NCI-H446 (cell line): Measurements from ENCODE around the gene BCL7C.
"Not testable (repeated sequence)": the region's sequence is repeated elsewhere in the genome, so short reads cannot be mapped to it uniquely, and the experiment has no call there.

Experiments
- DNase-seq, 2 experiments: peaks; one replicate each; lab custom pipeline; 2025; lab: John Stamatoyannopoulos, UW

The BCL7C gene

DNA sequence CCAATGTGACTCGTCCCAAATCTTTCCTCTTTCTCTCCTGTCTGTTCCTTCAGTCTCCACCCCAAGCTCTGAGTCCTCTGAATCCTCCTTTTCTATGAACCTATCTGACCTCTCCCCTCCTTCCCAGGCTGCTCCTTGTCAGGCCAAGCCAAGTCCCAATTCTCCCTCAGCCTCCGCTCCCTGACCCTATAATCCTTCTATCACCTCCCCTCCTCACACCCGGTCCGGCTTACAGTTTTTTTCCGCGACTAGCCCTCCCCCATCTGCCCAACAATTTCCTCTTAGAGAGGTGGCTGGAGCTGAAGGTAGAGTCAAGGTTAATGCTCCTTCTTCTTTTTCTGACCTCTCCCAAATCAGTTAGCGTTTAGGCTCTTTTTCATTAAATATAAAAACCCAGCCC is 33.1 kb downstream of the BCL7C start:
- not testable (repeated sequence) for DNase-seq

GRCh38 chr16:30858829-30859423 is 35.0 kb downstream of the BCL7C start:
- no peak for DNase-seq

GRCh38 chr16:30858111-30858495 is 35.8 kb downstream of the BCL7C start:
- DNase-seq, result no peak

GRCh38 chr16:30853758-30854157 is 40.1 kb downstream of the BCL7C start:
- no peak for DNase-seq

DNA sequence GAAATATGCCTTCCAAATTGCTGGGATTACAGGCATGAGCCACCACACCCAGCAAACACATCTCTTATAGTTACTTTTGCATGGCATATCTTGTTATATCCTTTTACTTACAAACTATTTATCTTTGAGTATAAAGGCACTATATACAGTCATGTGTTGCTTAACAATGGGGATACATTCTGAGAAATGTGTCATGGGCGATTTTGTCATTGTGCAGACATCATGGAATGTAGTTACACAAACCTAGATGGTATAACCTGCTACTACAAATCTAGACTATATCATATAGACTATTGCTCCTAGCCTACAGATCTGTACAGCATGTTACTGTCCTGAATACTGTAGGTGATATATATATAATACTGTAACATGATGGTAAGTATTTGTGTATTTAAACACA is 43.6 kb downstream of the BCL7C start:
- no peak for DNase-seq

GRCh38 chr16:30846649-30847402 is 47.1 kb downstream of the BCL7C start:
- DNase-seq, result no peak

DNA sequence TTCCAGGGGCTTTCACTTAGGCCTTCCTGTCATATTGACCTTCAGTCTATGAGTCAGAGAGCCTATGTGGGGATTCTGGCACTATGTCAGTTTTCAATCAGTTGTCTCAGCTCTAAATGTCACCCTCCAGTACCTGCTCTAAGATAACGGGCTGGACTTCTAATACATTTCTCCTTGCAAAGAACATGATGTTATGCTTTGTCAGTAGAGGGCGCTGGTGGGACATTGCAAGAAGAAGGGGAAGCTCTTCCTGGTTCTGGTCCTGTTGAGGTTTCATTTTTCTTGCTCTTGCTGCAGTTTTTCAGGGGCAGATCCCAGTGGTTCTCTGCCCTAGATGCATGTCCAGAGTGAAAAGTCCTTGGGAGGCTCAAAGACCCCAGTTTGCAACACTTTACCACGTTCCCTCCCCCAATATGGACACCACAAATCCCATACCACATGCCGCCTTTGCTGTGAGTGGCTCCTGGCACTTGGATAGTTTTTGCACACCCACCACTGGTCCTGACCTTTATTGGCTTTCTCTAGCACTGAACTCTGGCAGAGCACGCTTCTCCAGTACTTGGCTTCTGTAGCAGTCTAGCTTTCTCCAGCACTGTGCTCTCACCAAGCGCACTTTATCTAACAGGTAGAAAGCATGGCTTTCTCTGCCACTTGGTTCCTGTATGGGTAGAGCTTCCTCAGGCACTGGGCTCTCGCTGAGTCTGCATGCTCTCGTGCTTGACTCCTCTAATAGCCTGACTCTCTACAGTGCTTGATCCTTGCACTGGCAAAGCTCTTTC is 49.0 kb downstream of the BCL7C start:
- peak; percentile 66 to 86 for DNase-seq

DNA sequence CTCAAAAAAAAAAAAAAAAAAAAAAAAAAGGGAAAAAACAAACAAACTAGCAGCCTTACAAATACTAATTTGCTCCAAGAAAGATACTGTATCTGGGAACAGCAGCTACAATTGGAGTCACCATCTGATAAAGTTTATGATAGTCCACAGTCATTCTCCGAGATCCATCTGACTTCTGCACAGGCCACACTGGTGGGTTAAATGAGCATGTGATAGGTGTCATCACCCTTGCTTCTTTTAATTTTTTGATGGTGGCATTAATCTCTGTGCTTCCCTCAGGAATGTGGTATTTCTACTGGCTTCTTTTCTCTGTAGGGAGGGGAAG is 49.6 kb downstream of the BCL7C start:
- no peak for DNase-seq

DNA sequence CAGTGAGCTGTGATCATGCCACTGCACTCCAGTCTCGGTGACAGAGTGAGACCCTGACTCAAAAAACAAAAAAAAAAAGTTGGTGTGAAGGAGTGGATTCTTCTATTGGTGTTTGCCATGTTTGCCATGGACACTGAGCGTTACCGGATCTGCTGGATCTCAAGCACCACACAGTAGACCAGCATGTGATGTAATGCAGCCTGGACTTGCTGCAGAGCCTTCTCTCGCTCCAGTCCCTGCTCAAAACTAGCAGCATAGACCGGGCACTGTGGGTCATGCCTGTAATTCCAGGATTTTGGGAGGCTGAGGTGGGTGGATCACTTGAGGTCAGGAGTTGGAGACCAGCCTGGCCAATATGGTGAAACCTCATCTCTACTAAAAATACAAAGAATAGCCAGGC is 50.4 kb downstream of the BCL7C start:
- DNase-seq, result no peak

DNA sequence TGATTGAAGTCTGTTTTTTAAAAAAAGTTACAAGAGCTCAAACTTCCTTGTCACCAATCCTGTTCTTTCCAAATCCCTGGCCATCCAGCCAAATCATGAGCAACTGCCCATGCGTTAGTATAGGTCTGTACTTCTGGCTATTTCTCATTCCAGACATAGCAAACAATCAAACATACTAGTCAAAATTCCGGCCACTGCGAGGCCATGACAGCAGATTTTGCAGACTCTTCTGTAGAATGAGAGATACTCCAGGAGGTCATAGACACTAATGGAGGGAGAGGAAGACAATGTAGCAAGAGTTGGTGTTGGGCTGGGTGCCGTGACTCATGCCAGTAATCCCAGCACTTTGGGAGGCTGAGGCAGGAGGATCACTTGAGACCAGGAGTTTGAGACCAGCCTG is 50.9 kb downstream of the BCL7C start:
- no peak for DNase-seq

DNA sequence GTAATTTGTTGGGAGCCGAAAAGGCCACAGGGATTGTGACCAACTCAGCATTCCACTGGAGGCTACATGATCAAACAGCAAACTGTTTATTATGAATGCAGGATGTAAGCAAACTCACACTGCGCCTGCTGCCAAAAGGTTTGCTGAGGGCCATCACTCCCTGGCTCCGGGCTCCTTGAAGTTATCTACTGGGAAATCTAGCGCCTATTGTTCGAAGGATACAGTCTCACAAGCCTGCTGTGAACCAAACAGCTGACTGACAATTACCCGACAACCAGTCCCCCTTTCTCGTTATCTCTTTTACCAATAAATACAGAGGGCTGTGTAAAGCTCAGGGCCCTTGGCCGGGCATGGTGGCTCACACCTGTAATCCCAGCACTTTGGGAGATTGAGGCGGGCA is 52.5 kb downstream of the BCL7C start:
- DNase-seq, result no peak

GRCh38 chr16:30840611-30841010 is 53.3 kb downstream of the BCL7C start:
- no peak for DNase-seq

DNA sequence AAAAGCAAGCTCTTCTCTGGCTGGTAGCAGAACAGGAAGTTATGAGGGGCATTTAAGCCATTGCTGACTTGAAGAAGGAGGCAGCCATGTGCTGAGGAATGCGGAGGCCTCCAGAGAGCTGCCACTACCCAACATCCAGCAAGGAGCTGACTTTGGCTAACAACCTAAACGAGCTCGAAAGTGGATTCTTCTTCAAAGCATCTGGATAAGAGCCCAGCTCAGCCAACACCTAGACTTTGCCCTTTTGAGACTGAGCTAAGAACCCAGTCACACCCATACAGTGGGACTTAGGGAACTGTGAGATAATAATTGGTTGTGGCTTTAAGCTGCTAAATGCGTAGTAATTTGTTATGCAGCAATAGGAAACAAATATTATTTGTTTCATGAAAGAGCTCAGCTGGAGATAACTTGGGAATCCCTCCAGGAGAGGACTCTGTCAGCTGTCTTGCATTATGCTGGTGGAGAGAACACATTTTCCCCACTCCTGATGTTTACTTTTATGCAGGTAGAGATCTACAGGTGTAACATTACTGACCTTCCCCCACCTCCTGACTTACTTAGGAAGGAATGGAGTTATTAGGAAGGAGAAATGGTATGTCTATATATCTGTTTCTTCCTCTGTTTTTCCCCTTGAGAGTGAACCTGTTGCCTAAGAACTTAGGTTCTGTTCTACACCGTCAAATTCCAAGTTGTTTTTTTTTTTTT is 54.2 kb downstream of the BCL7C start:
- DNase-seq, result no peak

DNA sequence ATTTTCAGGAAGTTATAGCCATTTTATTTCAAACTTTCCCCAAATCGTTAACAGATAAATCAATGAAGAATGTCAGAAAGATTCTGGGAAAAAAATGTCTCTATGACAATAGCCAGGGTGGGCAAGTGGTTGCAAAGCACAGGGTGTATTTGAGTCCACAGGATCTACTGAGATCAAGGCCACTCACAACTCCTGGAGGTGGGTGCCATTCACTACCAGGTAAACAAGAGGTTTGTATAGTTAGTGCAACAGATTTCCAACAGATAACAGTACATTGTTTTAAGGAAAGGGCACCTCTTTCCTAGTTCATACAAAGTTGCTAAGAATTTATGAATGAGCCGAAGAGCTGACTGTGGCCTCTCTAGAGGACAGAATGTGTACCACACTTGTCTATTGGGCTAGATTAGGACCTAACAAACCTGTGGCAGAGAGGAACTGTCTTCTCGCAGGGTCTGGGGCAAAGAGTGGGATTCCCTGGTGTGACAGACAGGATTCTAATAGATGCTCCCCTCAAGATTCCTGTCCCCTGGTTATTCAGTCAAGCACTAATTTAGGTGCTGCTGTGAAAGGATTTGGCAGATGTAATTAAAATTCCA is 54.9 kb downstream of the BCL7C start:
- no peak for DNase-seq

- no peak for DNase-seq
These were observed 56.0 kb downstream of the BCL7C start for GRCh38 chr16:30837904-30838303.
